K562 (cell line): ENCODE measurements around the gene KRT8. TPM values are rescaled to one million over a fixed set of nuclear protein-coding genes. Genes with fewer than 3 reads are reported as not detected.

Experiments
- ATF3 ChIP-seq, 2 experiments: fragments of 450-650 bp in 1 of 2; sonication (generic) in 1 of 2; formaldehyde crosslinking in 1 of 2; IDR thresholded peaks in 1 of 2; conservative IDR thresholded peaks in 1 of 2; 2 replicates each; pipeline versions ENCODE4 v1.6.1 to v1.8.1; 2016 to 2023; ENCODE audit warnings: mild to moderate bottlenecking in 2 of 2, moderate library complexity in 2 of 2, inconsistent platforms in 1 of 2, missing genetic modification reagents in 1 of 2
- ATF6 ChIP-seq: sonication (generic); formaldehyde crosslinking; IDR thresholded peaks from 2 replicates; pipeline ENCODE4 v1.4.0; 2020; ENCODE audit warnings: mild to moderate bottlenecking, missing genetic modification reagents
- CHD2 ChIP-seq: IDR thresholded peaks from 2 replicates; pipeline ENCODE4 v1.6.1; 2011; ENCODE audit warnings: low read depth, low read length
- EGR1 ChIP-seq: fragments of 450-650 bp; conservative IDR thresholded peaks from 2 replicates; pipeline ENCODE4 v1.6.1; 2017; ENCODE audit warnings: mild to moderate bottlenecking
- GATAD2A ChIP-seq: fragments of 450-650 bp; IDR thresholded peaks from 2 replicates; pipeline ENCODE4 v1.6.1; 2017
- KLF16 ChIP-seq: IDR thresholded peaks from 2 replicates; pipeline ENCODE4 v1.6.1; 2016; ENCODE audit warnings: antibody characterized with exemption
- KLF6 ChIP-seq: fragments of 250-450 bp; sonication (Bioruptor Pico); IDR thresholded peaks from 2 replicates; pipeline ENCODE4 v1.4.0; 2020; ENCODE audit warnings: mild to moderate bottlenecking, moderate library complexity, borderline replicate concordance
- LEF1 ChIP-seq: fragments of 450-650 bp; IDR thresholded peaks from 2 replicates; pipeline ENCODE4 v1.6.1; 2016; ENCODE audit warnings: mild to moderate bottlenecking
- MAZ ChIP-seq, 2 experiments: fragments of 450-650 bp in 1 of 2; sonication (generic) in 1 of 2; formaldehyde crosslinking; IDR thresholded peaks in 1 of 2; conservative IDR thresholded peaks in 1 of 2; 2 replicates each; pipeline versions ENCODE4 v1.4.0 to v1.5.0; 2020; ENCODE audit warnings: mild to moderate bottlenecking in 1 of 2, missing genetic modification reagents in 1 of 2
- MCM5 ChIP-seq: fragments of 450-650 bp; IDR thresholded peaks from 2 replicates; pipeline ENCODE4 v1.6.1; 2016; ENCODE audit warnings: low read depth
- NEUROD1 ChIP-seq: fragments of 150-350 bp; IDR thresholded peaks from 2 replicates; pipeline ENCODE4 v1.6.1; 2014; ENCODE audit warnings: borderline replicate concordance, low read length, low read depth; ENCODE audit not compliant: partially characterized antibody
- RREB1 ChIP-seq: fragments of 250-450 bp; sonication (Bioruptor Pico); IDR thresholded peaks from 2 replicates; pipeline ENCODE4 v1.4.0; 2020
- SREBF1 ChIP-seq: fragments of 150-350 bp; IDR thresholded peaks from 2 replicates; pipeline ENCODE4 v1.6.1; 2014; ENCODE audit warnings: antibody characterized with exemption, low read depth, low read length, borderline replicate concordance
- polyA plus RNA-seq, 8 experiments: library from polyadenylated mRNA; depleted of rRNA in 4 of 8; stranded (reverse) in 5 of 8; unstranded in 3 of 8; fragments of >200 nt; fragmentation: Nextera tagmentation in 2 of 8; fragmentation: Illumina TruSeq in 1 of 8; extraction: Ambion mirVana in 2 of 8; extraction: Trizol in 1 of 8; gene quantifications; 2 replicates each; pipeline versions ENCODE4 v1.2.1 to v1.2.3, GENCODE V29; 2011 to 2014; ENCODE audit warnings: inconsistent platforms in 1 of 8, missing spikeins in 1 of 8
- total RNA-seq, 7 experiments: library from RNA; depleted of rRNA in 6 of 7; stranded (reverse); fragments of >200 nt in 6 of 7; fragmentation: Illumina TruSeq in 2 of 7; extraction: Trizol in 2 of 7; gene quantifications; 2 replicates each; pipeline versions ENCODE4 v1.2.1 to v1.2.3, GENCODE V29; 2011 to 2021; ENCODE audit warnings: low replicate concordance in 1 of 7
- TF ChIP-seq, protein P1 (sequence below): fragments of 450-650 bp; IDR thresholded peaks from 2 replicates; pipeline ENCODE4 v1.6.1; 2018; ENCODE audit not compliant: partially characterized antibody
- TF ChIP-seq, protein P2 (sequence below): fragments of 250-450 bp; sonication (Bioruptor Pico); IDR thresholded peaks from 2 replicates; pipeline ENCODE4 v1.6.1; 2021; ENCODE audit warnings: mild to moderate bottlenecking

The KRT8 gene
- total and polyA plus RNA-seq, 9 of the 15 experiments (the other 6 are each of a cell fraction or from before 2014, with no cell fraction given) = 41.5 to 661 (median 260) TPM

GRCh38 chr12:52903285-52903854, 1.5 kb downstream of the KRT8 start (continued):
- TF ChIP-seq SREBF1 (no peak), MCM5 (no peak), MAZ (CRISPR knock-in tag; conservative IDR thresholded peaks at IDR 0.05 in 1 of 2, IDR thresholded peaks at IDR 0.05 in 1 of 2) (peak; percentile 93 to 97), KLF16 (no peak), ATF3 (IDR thresholded peaks at IDR 0.05) (no peak), ATF3 (CRISPR knock-in tag; conservative IDR thresholded peaks at IDR 0.05) (no peak), KLF6 (CRISPR knock-in tag) (no peak), NEUROD1 (peak; percentile 99), RREB1 (CRISPR knock-in tag) (peak; percentile 52; the same call in 1 of the 2 replicates), CHD2 (no peak), GATAD2A (0 out of 2 replicates have a peak, but pooled peaks have one; percentile 17), LEF1 (no peak), ATF6 (CRISPR knock-in tag) (no peak), EGR1 (peak; percentile 4)
- TF ChIP-seq, protein P1, sequence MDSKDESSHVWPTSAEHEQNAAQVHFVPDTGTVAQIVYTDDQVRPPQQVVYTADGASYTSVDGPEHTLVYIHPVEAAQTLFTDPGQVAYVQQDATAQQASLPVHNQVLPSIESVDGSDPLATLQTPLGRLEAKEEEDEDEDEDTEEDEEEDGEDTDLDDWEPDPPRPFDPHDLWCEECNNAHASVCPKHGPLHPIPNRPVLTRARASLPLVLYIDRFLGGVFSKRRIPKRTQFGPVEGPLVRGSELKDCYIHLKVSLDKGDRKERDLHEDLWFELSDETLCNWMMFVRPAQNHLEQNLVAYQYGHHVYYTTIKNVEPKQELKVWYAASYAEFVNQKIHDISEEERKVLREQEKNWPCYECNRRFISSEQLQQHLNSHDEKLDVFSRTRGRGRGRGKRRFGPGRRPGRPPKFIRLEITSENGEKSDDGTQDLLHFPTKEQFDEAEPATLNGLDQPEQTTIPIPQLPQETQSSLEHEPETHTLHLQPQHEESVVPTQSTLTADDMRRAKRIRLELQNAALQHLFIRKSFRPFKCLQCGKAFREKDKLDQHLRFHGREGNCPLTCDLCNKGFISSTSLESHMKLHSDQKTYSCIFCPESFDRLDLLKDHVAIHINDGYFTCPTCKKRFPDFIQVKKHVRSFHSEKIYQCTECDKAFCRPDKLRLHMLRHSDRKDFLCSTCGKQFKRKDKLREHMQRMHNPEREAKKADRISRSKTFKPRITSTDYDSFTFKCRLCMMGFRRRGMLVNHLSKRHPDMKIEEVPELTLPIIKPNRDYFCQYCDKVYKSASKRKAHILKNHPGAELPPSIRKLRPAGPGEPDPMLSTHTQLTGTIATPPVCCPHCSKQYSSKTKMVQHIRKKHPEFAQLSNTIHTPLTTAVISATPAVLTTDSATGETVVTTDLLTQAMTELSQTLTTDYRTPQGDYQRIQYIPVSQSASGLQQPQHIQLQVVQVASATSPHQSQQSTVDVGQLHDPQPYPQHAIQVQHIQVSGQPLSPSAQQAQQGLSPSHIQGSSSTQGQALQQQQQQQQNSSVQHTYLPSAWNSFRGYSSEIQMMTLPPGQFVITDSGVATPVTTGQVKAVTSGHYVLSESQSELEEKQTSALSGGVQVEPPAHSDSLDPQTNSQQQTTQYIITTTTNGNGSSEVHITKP = no peak
- TF ChIP-seq, protein P2, sequence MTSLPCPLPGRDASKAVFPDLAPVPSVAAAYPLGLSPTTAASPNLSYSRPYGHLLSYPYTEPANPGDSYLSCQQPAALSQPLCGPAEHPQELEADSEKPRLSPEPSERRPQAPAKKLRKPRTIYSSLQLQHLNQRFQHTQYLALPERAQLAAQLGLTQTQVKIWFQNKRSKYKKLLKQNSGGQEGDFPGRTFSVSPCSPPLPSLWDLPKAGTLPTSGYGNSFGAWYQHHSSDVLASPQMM (CRISPR knock-in tag) = no peak
